ENCODE data around the gene LPO. TPM values are rescaled to one million over a fixed set of nuclear protein-coding genes. Genes with fewer than 3 reads are reported as not detected.

LPO gene
- total and polyA plus RNA-seq, 9 of the 15 experiments (the other 6 are each of a cell fraction or from before 2014, with no cell fraction given), result 0.07 to 0.11 TPM; not detected in 7

DNA sequence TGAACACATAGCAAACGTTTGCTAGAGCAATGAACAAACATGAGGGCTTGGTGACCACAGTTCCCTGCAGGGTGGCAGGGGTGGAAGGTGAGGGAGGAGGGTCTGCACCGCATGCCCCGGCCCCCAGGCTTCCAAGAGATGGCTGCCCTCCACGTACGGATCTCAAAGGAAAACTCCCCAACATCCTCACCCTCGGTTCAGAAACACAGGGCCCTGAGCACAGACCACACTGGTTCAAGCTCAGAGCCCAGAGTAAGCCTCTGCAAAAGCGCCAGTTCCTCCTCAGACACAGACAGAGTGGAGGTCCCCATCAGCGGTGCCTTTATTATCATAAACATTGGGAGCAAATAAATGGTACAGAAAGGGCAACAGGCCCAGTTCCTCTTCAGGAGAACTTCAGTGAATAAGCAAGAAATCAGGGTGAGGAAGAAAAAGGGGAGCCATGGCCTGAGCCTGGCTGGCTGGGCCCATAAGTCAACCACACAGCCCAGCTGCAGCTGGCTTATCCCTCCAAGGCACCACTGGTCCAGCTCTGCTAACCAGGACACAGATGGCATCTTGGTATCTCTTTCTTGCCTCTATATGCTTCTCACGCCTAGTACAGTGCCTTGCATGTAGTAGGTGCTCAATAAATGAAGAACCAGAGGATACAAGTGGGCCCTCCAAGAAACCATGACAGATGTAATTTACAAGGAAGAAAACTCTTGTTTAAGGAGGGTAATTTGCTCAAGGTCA, 31.3 kb downstream of the LPO start:
- peaks cover 37 to 84% of the 10 kb centered on the region in 2 experiments for H3K27me3 ChIP-seq (ENCODE audit: control insufficient read depth in 2 of 2, insufficient read depth in 2 of 2, low read length in 2 of 2)
- H3K4me1 ChIP-seq (replicated peaks in 1 of 2; ENCODE audit: control insufficient read depth in 2 of 2, insufficient read depth in 2 of 2, low read length in 2 of 2), result peaks cover 5 to 6% of the 10 kb centered on the region in 2 experiments; a peak in 3 of 5 replicates
- no peaks in the 10 kb centered on the region for H3K9me1 ChIP-seq (ENCODE audit: control insufficient read depth, insufficient read depth, low read length)
- H3K4me3 ChIP-seq, result no peak overlapping the region
- 3% methylated on average over 9 of the region's 9 CpGs for WGBS (ENCODE audit: insufficient coverage, low coverage, missing lambda C conversion rate)
- intact Hi-C loops (cut with micrococcal nuclease) (no loop called here), in situ Hi-C loops (cut with MboI) (no loop called here)
- BruUV-seq (replicated peaks), result no TSS peak
- no peak overlapping the region for H3K9ac ChIP-seq (ENCODE audit: insufficient read depth in 1 of 2, low read depth in 2 of 2, low read length in 2 of 2)
- peaks cover 5% of the 10 kb centered on the region for H4K20me1 ChIP-seq (replicated peaks; ENCODE audit: control insufficient read depth, insufficient read depth, low read length)
- no peak overlapping the region for H2AFZ ChIP-seq (ENCODE audit: low read depth, low read length)
- H3K9me3 ChIP-seq (replicated peaks; ENCODE audit: control insufficient read depth, insufficient read depth, low read depth, low read length), result no peaks in the 10 kb centered on the region
- H3K4me2 ChIP-seq (ENCODE audit: insufficient read depth, low read length), result no peak overlapping the region
- POLR2A ChIA-PET, result no interaction called here
- no peaks in the 10 kb centered on the region for H3K79me2 ChIP-seq (ENCODE audit: control insufficient read depth, insufficient read depth, low read length)
- CTCF ChIA-PET (ENCODE audit: low intra/inter-chr PET ratio), result no interaction called here
- ATAC-seq (no peak), FAIRE-seq (no peak), DNase-seq (ENCODE audit: extremely low read depth in 1 of 4, low spot score in 3 of 4) (peak in 2 of 4 experiments; percentile 7)
- H3K36me3 ChIP-seq (ENCODE audit: control insufficient read depth, insufficient read depth, low read length), result no peaks in the 10 kb centered on the region
- no peak overlapping the region for H3K27ac ChIP-seq (ENCODE audit: extremely low read depth, low read depth, low read length)
- TF ChIP-seq EP300 (IDR thresholded peaks at IDR 0.05; ENCODE audit: low read length) (no peak), THAP12 (CRISPR knock-in tag; IDR thresholded peaks at IDR 0.05) (no peak), GTF2F1 (IDR thresholded peaks at IDR 0.05; ENCODE audit: low read depth, low read length) (no peak), YBX1 (IDR thresholded peaks at IDR 0.05) (no peak), CHCHD3 (CRISPR knock-in tag; IDR thresholded peaks at IDR 0.05) (no peak), ZNF77 (CRISPR knock-in tag; IDR thresholded peaks at IDR 0.05) (no peak), ZNF124 (CRISPR knock-in tag; IDR thresholded peaks at IDR 0.05) (no peak), MBD2 (IDR thresholded peaks at IDR 0.05; ENCODE audit: borderline replicate concordance, low read depth) (no peak)
- TF ChIP-seq, protein P1, sequence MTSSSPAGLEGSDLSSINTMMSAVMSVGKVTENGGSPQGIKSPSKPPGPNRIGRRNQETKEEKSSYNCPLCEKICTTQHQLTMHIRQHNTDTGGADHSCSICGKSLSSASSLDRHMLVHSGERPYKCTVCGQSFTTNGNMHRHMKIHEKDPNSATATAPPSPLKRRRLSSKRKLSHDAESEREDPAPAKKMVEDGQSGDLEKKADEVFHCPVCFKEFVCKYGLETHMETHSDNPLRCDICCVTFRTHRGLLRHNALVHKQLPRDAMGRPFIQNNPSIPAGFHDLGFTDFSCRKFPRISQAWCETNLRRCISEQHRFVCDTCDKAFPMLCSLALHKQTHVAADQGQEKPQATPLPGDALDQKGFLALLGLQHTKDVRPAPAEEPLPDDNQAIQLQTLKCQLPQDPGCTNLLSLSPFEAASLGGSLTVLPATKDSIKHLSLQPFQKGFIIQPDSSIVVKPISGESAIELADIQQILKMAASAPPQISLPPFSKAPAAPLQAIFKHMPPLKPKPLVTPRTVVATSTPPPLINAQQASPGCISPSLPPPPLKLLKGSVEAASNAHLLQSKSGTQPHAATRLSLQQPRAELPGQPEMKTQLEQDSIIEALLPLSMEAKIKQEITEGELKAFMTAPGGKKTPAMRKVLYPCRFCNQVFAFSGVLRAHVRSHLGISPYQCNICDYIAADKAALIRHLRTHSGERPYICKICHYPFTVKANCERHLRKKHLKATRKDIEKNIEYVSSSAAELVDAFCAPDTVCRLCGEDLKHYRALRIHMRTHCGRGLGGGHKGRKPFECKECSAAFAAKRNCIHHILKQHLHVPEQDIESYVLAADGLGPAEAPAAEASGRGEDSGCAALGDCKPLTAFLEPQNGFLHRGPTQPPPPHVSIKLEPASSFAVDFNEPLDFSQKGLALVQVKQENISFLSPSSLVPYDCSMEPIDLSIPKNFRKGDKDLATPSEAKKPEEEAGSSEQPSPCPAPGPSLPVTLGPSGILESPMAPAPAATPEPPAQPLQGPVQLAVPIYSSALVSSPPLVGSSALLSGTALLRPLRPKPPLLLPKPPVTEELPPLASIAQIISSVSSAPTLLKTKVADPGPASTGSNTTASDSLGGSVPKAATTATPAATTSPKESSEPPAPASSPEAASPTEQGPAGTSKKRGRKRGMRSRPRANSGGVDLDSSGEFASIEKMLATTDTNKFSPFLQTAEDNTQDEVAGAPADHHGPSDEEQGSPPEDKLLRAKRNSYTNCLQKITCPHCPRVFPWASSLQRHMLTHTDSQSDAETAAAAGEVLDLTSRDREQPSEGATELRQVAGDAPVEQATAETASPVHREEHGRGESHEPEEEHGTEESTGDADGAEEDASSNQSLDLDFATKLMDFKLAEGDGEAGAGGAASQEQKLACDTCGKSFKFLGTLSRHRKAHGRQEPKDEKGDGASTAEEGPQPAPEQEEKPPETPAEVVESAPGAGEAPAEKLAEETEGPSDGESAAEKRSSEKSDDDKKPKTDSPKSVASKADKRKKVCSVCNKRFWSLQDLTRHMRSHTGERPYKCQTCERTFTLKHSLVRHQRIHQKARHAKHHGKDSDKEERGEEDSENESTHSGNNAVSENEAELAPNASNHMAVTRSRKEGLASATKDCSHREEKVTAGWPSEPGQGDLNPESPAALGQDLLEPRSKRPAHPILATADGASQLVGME (CRISPR knock-in tag; IDR thresholded peaks at IDR 0.05), result no peak
- TF ChIP-seq, protein P2, sequence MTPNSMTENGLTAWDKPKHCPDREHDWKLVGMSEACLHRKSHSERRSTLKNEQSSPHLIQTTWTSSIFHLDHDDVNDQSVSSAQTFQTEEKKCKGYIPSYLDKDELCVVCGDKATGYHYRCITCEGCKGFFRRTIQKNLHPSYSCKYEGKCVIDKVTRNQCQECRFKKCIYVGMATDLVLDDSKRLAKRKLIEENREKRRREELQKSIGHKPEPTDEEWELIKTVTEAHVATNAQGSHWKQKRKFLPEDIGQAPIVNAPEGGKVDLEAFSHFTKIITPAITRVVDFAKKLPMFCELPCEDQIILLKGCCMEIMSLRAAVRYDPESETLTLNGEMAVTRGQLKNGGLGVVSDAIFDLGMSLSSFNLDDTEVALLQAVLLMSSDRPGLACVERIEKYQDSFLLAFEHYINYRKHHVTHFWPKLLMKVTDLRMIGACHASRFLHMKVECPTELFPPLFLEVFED (CRISPR knock-in tag; conservative IDR thresholded peaks at IDR 0.05), result no peak
- TF ChIP-seq, protein P3, sequence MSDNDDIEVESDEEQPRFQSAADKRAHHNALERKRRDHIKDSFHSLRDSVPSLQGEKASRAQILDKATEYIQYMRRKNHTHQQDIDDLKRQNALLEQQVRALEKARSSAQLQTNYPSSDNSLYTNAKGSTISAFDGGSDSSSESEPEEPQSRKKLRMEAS (CRISPR knock-in tag; IDR thresholded peaks at IDR 0.05), result no peak

Measured in K562 (cell line).